ENCODE results near the gene OR1S1.

DNA sequence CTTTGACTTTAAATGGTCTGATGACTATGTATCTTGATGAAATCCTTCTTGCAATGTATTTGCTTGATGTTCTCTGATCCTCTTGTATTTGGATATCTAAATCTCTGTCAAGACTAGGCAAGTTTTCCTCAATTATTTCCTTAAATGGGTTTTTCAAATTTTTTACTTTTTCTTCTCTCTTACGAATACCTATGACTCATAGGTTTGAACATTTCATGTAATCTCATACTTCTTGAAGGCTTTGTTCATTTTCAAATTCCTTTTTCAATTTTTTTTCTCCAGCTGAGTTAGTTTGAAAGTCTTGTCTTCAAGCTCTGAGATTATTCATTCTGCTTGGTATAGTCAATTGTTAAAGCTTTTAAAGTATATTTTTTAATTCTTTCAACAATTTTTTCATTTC lies 42.4 kb downstream of the OR1S1 start:
- TF ChIP-seq, protein P1, sequence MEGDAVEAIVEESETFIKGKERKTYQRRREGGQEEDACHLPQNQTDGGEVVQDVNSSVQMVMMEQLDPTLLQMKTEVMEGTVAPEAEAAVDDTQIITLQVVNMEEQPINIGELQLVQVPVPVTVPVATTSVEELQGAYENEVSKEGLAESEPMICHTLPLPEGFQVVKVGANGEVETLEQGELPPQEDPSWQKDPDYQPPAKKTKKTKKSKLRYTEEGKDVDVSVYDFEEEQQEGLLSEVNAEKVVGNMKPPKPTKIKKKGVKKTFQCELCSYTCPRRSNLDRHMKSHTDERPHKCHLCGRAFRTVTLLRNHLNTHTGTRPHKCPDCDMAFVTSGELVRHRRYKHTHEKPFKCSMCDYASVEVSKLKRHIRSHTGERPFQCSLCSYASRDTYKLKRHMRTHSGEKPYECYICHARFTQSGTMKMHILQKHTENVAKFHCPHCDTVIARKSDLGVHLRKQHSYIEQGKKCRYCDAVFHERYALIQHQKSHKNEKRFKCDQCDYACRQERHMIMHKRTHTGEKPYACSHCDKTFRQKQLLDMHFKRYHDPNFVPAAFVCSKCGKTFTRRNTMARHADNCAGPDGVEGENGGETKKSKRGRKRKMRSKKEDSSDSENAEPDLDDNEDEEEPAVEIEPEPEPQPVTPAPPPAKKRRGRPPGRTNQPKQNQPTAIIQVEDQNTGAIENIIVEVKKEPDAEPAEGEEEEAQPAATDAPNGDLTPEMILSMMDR (IDR thresholded peaks at IDR 0.05; ENCODE audit: low read depth, low read length, poor library complexity, severe bottlenecking): no peak
- TF ChIP-seq EZH2phosphoT487 (IDR thresholded peaks at IDR 0.05; ENCODE audit: borderline replicate concordance, low read length): no peak

All from DOHH2 (cell line).